PC-9 (cell line): ENCODE results near the gene IQSEC1. TPM values are rescaled to one million over a fixed set of nuclear protein-coding genes. Genes with fewer than 3 reads are reported as not detected.
A peak's percentile ranks its signal among the peaks of the same experiment; 100 is the strongest.

Experiments
- BruUV-seq: library from RNA; stranded (reverse); fragments of 400-500 nt; replicated peaks from 2 replicates; lab custom pipeline; 2021; lab: Mats Ljungman, UMichigan
- CTCF ChIA-PET: fragments of 300-600 bp; sonication (Branson Sonifier 250); formaldehyde crosslinking; loops from one replicate; lab custom pipeline; 2022; ENCODE audit warnings: antibody characterized with exemption; lab: Charles Lee
- POLR2A ChIA-PET: fragments of 300-600 bp; sonication (Branson Sonifier 250); formaldehyde crosslinking; loops from one replicate; lab custom pipeline; 2022; ENCODE audit warnings: antibody characterized with exemption; ENCODE audit not compliant: unreplicated experiment; lab: Charles Lee
- DNase-seq, 2 experiments: peaks; one replicate each; pipeline versions ENCODE4 v3.0.0 to v3.0.0-alpha.2; 2015 to 2022; ENCODE audit warnings: mixed read lengths in 1 of 2
- H2AFZ ChIP-seq: fragments of 200-600 bp; sonication (generic); 2 replicates; pipeline ENCODE4 v1.8.1; 2017; ENCODE audit warnings: antibody characterized with exemption
- H3F3A ChIP-seq: fragments of 200-600 bp; sonication (generic); 2 replicates; pipeline ENCODE4 v1.8.1; 2017; ENCODE audit warnings: antibody characterized with exemption, mild to moderate bottlenecking, low read depth; ENCODE audit not compliant: insufficient read depth
- H3K27ac ChIP-seq: fragments of 200-600 bp; sonication (generic); 2 replicates; pipeline ENCODE4 v1.6.1; 2016; ENCODE audit warnings: mixed run types
- H3K27me3 ChIP-seq: fragments of 200-600 bp; sonication (generic); 2 replicates; pipeline ENCODE4 v1.6.1; 2016; ENCODE audit warnings: low read depth, mixed run types; ENCODE audit not compliant: insufficient read depth
- H3K36me3 ChIP-seq: fragments of 200-600 bp; sonication (generic); 2 replicates; pipeline ENCODE4 v1.6.1; 2016; ENCODE audit warnings: low read depth, mixed run types
- H3K4me1 ChIP-seq: fragments of 200-600 bp; sonication (generic); replicated peaks from 2 replicates; pipeline ENCODE4 v1.6.1; 2016; ENCODE audit warnings: mixed run types; ENCODE audit not compliant: insufficient read depth
- H3K4me2 ChIP-seq: fragments of 200-600 bp; sonication (generic); 2 replicates; pipeline ENCODE4 v1.6.1; 2017; ENCODE audit warnings: mixed run types
- H3K4me3 ChIP-seq: fragments of 200-600 bp; sonication (generic); 2 replicates; pipeline ENCODE4 v1.6.1; 2016; ENCODE audit warnings: mixed run types
- H3K79me2 ChIP-seq: fragments of 200-600 bp; sonication (generic); 2 replicates; pipeline ENCODE4 v1.6.1; 2017; ENCODE audit warnings: low read depth, mixed run types
- H3K9me2 ChIP-seq: fragments of 200-600 bp; sonication (generic); 2 replicates; pipeline ENCODE4 v1.8.1; 2017; ENCODE audit warnings: mild to moderate bottlenecking; ENCODE audit not compliant: insufficient read depth
- H3K9me3 ChIP-seq: fragments of 200-600 bp; sonication (generic); 2 replicates; pipeline ENCODE4 v1.8.1; 2016; ENCODE audit warnings: low read depth; ENCODE audit not compliant: insufficient read depth
- H4K20me1 ChIP-seq: fragments of 200-600 bp; sonication (generic); 2 replicates; pipeline ENCODE4 v1.8.1; 2017; ENCODE audit not compliant: insufficient read depth
- CTCF ChIP-seq: fragments of 200-600 bp; sonication (generic); conservative IDR thresholded peaks from 2 replicates; pipeline ENCODE4 v1.6.1; 2017; ENCODE audit warnings: mixed run types, antibody characterized with exemption, mild to moderate bottlenecking, moderate library complexity
- EZH2 ChIP-seq: fragments of 200-600 bp; sonication (generic); IDR thresholded peaks from 2 replicates; pipeline ENCODE4 v1.8.0; 2017; ENCODE audit warnings: antibody characterized with exemption, low read depth
- intact Hi-C: fragments of 100-400 bp; cut with micrococcal nuclease; formaldehyde crosslinking; loops from one replicate; pipeline ENCODE4 v1.10.0; 2022; ENCODE audit not compliant: unreplicated experiment
- total RNA-seq: library from RNA; stranded (reverse); gene quantifications from 2 replicates; pipeline ENCODE4 v1.2.3, GENCODE V29; 2021

IQSEC1 gene
- total RNA-seq, 1 experiment from 2014 or later: 30.7 TPM

GRCh38 chr3:13009946-13010315 is 63.3 kb downstream of the IQSEC1 start:
- Histone ChIP-seq H3K4me3 (no peak overlapping the region), H2AFZ (no peak overlapping the region), H3K9me3 (no peaks in the 10 kb centered on the region), H3K79me2 (0 out of 2 replicates have a peak, but pooled peaks cover 19% of the 10 kb centered on the region), H4K20me1 (no peaks in the 10 kb centered on the region), H3K9me2 (no peaks in the 10 kb centered on the region), H3K4me1 (peaks cover 57% of the 10 kb centered on the region), H3K27me3 (no peaks in the 10 kb centered on the region), H3K4me2 (no peak overlapping the region), H3F3A (peaks cover 29% of the 10 kb centered on the region), H3K27ac (no peak overlapping the region; the same call in 1 of the 2 replicates), H3K36me3 (no peaks in the 10 kb centered on the region)
- BruUV-seq: no TSS peak
- ChIA-PET CTCF (no interaction called here), POLR2A (no interaction called here)
- DNase-seq: no peak
- TF ChIP-seq EZH2 (no peak), CTCF (no peak)
- intact Hi-C loops: no loop called here

- Histone ChIP-seq H3K27me3 (no peaks in the 10 kb centered on the region), H2AFZ (no peak overlapping the region), H4K20me1 (no peaks in the 10 kb centered on the region), H3K9me3 (no peaks in the 10 kb centered on the region), H3F3A (peaks cover 29% of the 10 kb centered on the region), H3K27ac (no peak overlapping the region; the same call in 1 of the 2 replicates), H3K4me3 (no peak overlapping the region), H3K9me2 (no peaks in the 10 kb centered on the region), H3K4me2 (no peak overlapping the region; the same call in 1 of the 2 replicates), H3K79me2 (0 out of 2 replicates have a peak, but pooled peaks cover 19% of the 10 kb centered on the region), H3K4me1 (peaks cover 63% of the 10 kb centered on the region), H3K36me3 (no peaks in the 10 kb centered on the region)
- intact Hi-C loops: no loop called here
- BruUV-seq: no TSS peak
- CTCF ChIA-PET: no interaction called here
- peak in 1 of 2 experiments; percentile 64 for DNase-seq
- POLR2A ChIA-PET: no interaction called here
- TF ChIP-seq EZH2: no peak
- no peak for TF ChIP-seq CTCF
These were observed 63.9 kb downstream of the IQSEC1 start for GRCh38 chr3:13009132-13009945.

GRCh38 chr3:13008155-13008995 is 64.9 kb downstream of the IQSEC1 start:
- H3K9me2 ChIP-seq: no peaks in the 10 kb centered on the region
- no peaks in the 10 kb centered on the region for H3K27me3 ChIP-seq
- 0 out of 2 replicates have a peak, but pooled peaks cover 19% of the 10 kb centered on the region for H3K79me2 ChIP-seq
- ChIA-PET POLR2A (no interaction called here), CTCF (no interaction called here)
- H3F3A ChIP-seq: peaks cover 37% of the 10 kb centered on the region
- no peak for DNase-seq
- no TSS peak for BruUV-seq
- no peak overlapping the region for H3K27ac ChIP-seq
- H4K20me1 ChIP-seq: no peaks in the 10 kb centered on the region
- intact Hi-C loops: no loop called here
- no peak overlapping the region for H2AFZ ChIP-seq
- no peaks in the 10 kb centered on the region for H3K9me3 ChIP-seq
- TF ChIP-seq EZH2 (no peak), CTCF (no peak)
- no peaks in the 10 kb centered on the region for H3K36me3 ChIP-seq
- no peak overlapping the region for H3K4me2 ChIP-seq
- H3K4me3 ChIP-seq: no peak overlapping the region
- H3K4me1 ChIP-seq: peaks cover 70% of the 10 kb centered on the region
